SK-N-SH treated with all-trans-retinoic acid at 6 μM for 48 hours (cell line): Measurements from ENCODE around the gene TFPI.

Source experiments
- CSDC2 ChIP-seq: fragments of 250-450 bp; sonication (Bioruptor Pico); IDR thresholded peaks from 2 replicates; pipeline ENCODE4 v1.5.0; 2020; ENCODE audit warnings: mild to moderate bottlenecking, moderate library complexity
- PATZ1 ChIP-seq: fragments of 250-450 bp; sonication (Bioruptor Pico); IDR thresholded peaks from 2 replicates; pipeline ENCODE4 v1.8.0; 2020; ENCODE audit warnings: mild to moderate bottlenecking, moderate library complexity, borderline replicate concordance
- PPARA ChIP-seq: fragments of 250-450 bp; sonication (Bioruptor Pico); IDR thresholded peaks from 2 replicates; pipeline ENCODE4 v1.5.0; 2020; ENCODE audit warnings: mild to moderate bottlenecking, borderline replicate concordance
- RARB ChIP-seq: fragments of 250-450 bp; sonication (Bioruptor Pico); IDR thresholded peaks from 2 replicates; pipeline ENCODE4 v1.8.0; 2021; ENCODE audit warnings: mild to moderate bottlenecking, moderate library complexity
- TOX ChIP-seq: fragments of 250-450 bp; sonication (Bioruptor Pico); IDR thresholded peaks from 2 replicates; pipeline ENCODE4 v1.8.0; 2021; ENCODE audit warnings: mild to moderate bottlenecking, moderate library complexity, borderline replicate concordance
- ZC3H10 ChIP-seq: fragments of 250-450 bp; sonication (Bioruptor Pico); IDR thresholded peaks from 2 replicates; pipeline ENCODE4 v1.5.1; 2021; ENCODE audit warnings: mild to moderate bottlenecking, moderate library complexity
- ZNF565 ChIP-seq: fragments of 450-650 bp; formaldehyde crosslinking; conservative IDR thresholded peaks from 2 replicates; pipeline ENCODE4 v1.5.0; 2020; ENCODE audit warnings: low read depth, mild to moderate bottlenecking, moderate library complexity
- ZNF8 ChIP-seq: fragments of 450-650 bp; formaldehyde crosslinking; IDR thresholded peaks from 2 replicates; pipeline ENCODE4 v1.5.0; 2020; ENCODE audit warnings: mild to moderate bottlenecking, moderate library complexity

DNA sequence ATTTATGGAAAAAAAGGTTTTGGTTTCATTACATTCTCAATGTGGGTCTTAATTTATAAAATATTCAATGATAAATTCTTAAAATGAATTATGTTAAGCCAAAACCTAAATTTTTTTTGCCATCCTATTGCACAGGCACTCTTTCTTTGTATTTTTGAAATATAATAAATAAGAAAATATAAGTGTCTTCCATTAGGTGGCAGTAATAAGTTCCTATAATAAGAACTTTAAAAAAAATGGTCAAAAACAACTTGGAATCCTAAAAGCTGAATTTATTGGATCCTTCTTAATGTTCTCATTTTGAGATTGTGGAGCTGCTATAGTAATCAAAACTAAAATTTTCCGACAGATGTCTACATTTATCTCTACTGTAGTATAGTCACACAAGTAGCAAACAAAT is 111.9 kb downstream of the TFPI start:
- no peak for TF ChIP-seq TOX
- TF ChIP-seq ZNF8: no peak
- no peak for TF ChIP-seq CSDC2 (CRISPR knock-in tag)
- TF ChIP-seq PATZ1 (CRISPR knock-in tag): no peak
- no peak for TF ChIP-seq PPARA
- no peak for TF ChIP-seq ZNF565 (CRISPR knock-in tag)
- no peak for TF ChIP-seq ZC3H10 (CRISPR knock-in tag)
- no peak for TF ChIP-seq RARB (CRISPR knock-in tag)
